ENCODE measurements around the gene ITGAX.
A peak's percentile ranks its signal among the peaks of the same experiment; 100 is the strongest.
"Not testable (repeated sequence)": the region's sequence is repeated elsewhere in the genome, so short reads cannot be mapped to it uniquely, and the experiment has no call there.

The ITGAX gene

GRCh38 chr16:31409433-31409832, 54.5 kb downstream of the ITGAX start:
- DNase-seq (ENCODE audit: low read depth in 2 of 2) = no peak

DNA sequence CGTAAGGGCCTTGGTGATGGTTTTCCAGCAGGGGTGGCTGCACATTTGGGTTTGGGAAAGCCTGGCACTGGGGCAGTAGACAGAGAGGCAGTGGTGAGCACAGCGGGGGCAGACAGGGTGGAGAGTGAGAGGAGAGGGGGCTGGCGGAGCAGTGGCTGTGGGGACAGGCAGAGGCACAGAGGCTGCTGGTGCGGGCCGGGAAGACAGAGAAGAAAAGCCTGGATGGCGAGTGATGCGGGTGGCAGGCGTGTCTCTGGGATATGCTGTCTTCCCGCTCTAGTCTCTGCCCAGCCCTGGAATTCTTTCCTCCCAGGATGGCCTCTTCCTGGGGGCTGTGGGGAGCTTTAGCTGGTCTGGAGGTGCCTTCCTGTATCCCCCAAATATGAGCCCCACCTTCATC, 55.1 kb downstream of the ITGAX start:
- no peak for DNase-seq (ENCODE audit: low read depth in 2 of 2)

- no peak for DNase-seq (ENCODE audit: low read depth in 2 of 2)
Measured at GRCh38 chr16:31411024-31411844, 56.3 kb downstream of the ITGAX start.

GRCh38 chr16:31412750-31413149, 57.8 kb downstream of the ITGAX start:
- no peak for DNase-seq (ENCODE audit: low read depth in 2 of 2)

DNA sequence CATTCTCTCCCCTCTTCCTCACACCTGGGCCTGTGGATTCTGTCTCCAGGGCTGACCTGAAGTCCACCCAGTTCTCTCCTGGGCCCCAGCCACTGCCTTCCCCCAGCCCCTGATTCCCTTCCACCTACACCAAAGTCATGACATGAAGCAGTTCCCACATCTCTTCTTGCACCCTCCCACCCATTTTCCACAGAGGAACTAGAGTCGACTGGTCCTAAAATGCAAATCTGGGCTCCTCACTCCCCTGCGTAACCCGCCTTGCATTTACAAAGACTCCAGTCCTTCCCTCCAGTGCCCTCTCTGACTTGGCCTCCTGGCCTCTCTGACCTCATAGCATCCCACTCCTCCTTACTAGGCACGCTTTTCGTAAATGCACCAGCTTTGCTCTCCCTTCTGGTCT, 58.4 kb downstream of the ITGAX start:
- no peak for DNase-seq (ENCODE audit: low read depth in 2 of 2)

GRCh38 chr16:31413943-31414342, 59.0 kb downstream of the ITGAX start:
- no peak for DNase-seq (ENCODE audit: low read depth in 2 of 2)

DNA sequence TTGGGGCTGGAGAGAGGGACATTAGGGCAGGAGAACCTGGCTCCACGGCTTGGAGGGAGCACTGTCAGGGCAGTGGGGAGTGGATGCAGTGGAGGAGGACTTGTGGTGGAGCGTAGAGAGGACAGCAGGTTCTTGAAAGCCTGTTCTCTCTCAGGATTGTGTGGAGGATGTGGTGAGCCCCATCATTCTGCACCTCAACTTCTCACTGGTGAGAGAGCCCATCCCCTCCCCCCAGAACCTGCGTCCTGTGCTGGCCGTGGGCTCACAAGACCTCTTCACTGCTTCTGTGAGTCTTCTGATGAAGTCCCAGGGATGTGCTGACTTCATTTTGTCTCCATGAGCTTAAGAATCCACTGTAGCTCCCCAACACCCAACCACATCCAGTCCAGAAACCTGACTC, 59.7 kb downstream of the ITGAX start:
- no peak for DNase-seq (ENCODE audit: low read depth in 2 of 2)

DNA sequence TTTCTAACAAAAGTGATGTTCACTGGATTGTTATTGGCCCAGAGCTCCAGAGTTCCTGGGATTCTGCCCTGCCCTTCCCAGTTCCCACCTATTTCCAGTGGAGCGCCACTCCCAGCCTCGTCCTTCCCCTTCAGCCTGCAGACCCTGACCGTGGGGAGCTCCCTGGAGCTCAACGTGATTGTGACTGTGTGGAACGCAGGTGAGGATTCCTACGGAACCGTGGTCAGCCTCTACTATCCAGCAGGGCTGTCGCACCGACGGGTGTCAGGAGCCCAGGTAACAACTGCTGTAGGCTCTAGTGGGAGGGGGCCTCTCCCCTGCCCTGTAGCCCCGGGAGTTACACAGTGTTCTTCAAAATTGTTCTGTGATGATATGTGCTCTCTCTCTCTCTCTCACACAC, 61.4 kb downstream of the ITGAX start:
- DNase-seq (ENCODE audit: low read depth in 2 of 2) = no peak

DNA sequence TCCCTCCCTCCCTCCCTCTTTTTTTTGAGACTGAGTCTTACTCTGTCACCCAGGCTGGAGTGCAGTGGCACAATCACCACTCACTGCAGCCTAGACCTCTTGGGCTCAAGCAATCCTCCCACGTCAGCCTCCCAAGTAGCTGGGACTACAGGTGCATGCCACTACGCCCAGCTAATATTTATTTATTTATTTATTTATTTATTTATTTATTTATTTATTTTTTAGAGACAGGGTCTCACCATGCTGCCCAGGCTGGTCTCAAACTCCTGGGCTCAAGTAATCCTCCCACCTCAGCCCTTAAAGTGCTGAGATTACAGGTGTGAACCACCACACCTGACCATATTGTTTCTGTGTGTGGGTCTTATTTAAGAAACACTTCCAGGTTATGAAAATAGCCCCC, 62.1 kb downstream of the ITGAX start:
- not testable (repeated sequence) for DNase-seq (ENCODE audit: low read depth in 2 of 2)

- DNase-seq (ENCODE audit: low read depth in 2 of 2) = no peak
Measured at GRCh38 chr16:31417916-31418315, 62.9 kb downstream of the ITGAX start.

DNA sequence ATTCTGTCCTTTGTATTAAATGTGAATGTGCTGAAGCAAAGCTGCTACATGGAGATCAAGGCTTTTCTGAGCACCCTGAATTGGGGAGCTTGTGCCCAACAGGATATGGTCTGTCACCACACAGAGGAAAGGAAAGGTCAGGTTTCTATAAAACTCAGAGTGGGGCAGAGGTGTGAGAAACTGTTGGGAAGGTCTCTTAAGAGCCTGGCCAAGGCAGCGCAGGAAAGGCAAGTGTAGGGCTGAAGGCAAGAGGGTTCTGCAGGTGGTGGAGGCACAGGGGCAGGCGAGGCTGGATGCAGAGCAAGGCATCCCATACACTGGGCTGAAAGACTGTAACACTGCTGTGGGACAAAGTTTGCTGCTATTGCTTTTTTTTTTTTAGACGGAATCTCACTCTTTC, 65.1 kb downstream of the ITGAX start:
- no peak for DNase-seq (ENCODE audit: low read depth in 2 of 2)

DNA sequence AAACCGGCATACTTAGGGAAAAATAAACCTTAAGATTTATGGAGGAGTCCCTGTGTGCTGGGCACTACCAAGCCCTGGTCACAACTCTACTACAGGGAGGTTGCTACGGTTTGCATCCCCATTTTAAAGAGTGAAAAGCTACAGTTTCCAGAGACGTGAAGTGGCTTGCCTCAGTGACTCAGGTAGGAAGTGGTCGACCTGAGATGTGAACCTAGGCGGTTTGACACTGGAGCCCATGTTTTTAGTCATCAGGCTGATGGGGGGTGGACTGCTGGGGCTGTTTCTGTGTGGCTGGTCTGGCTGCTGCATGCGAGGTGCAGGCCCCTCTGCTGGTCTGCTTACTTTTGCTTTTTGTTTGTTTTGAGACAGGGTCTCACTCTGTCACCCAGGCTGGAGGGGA, 66.6 kb downstream of the ITGAX start:
- DNase-seq (ENCODE audit: low read depth in 2 of 2) = no peak

- no peak for DNase-seq (ENCODE audit: low read depth in 2 of 2)
Measured at GRCh38 chr16:31423241-31423640, 68.3 kb downstream of the ITGAX start.

GRCh38 chr16:31423801-31424200, 68.8 kb downstream of the ITGAX start:
- no peak for DNase-seq (ENCODE audit: low read depth in 2 of 2)

- peak; percentile 64 to 66 for DNase-seq (ENCODE audit: low read depth in 2 of 2)
Measured at GRCh38 chr16:31427441-31428278, 72.7 kb downstream of the ITGAX start.

DNA sequence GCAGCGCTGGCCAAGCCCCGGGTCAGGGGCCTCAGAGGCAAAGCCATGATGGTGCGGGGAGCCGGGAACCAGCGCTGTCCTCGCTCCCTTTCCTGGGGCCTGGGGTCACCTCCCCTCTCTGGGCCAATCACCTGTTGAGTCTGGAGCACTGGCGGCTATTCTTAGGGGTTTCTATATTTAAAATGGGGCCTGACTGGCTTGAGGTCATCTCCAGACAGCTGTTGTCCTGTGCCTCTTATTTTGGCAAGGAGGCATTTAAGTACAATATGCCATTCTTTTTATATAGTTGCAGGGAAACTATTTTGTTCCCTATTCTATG, 73.3 kb downstream of the ITGAX start, which contains the start of gene COX6A2:
TSS of gene COX6A2 (minus strand) at position 82 of the 319 bp plus-strand sequence. CDS start at position 47, 35 bp downstream.
- DNase-seq (ENCODE audit: low read depth in 2 of 2) = no peak

DNA sequence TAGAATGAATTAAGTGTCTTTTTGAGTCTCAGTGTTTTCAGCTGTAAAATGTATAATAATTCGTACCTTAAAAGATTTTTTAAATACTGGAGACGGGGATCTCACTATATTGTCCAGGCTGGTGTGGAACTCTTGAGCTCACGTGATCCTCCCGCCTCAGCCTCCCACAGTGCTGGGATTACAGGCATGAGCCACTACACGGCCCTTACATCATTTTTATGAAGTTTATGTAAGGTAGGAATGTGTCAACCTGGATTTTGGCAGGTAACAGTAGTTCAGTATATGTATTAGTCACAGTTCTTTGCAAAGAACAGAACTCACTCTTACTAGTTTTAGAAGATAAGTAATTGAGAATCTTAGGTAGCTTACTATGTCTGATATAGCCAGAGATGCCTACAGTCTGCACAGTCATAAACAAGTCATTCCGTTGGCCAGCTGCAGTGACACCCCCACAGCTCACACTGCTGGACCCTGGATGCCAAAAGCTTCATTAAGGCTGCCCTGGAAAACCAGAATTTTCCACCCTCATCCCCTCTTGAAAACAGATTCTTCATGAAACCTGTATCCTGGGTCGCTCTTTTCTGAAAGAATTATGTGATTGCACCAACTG, 73.8 kb downstream of the ITGAX start:
- DNase-seq (ENCODE audit: low read depth in 2 of 2) = no peak

DNA sequence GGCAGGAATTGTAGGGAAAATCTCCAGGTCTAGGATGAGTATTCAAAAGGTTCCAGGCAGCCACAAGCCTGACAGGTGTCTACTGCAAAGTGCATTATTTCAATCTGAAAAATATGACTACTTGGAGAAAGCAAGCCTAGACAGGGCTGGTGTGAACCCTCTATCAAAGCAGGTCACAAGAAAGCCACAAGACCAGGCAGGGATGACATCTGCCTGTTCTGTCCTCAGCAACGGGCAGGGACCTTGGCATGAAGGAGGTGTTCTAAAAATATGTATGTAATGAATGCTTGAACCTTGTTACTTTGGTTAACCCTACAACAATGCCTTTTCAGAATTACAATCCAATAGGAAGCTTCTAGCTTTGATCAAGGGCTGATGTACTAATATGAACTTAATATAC, 74.3 kb downstream of the ITGAX start:
- DNase-seq (ENCODE audit: low read depth in 2 of 2) = no peak

DNA sequence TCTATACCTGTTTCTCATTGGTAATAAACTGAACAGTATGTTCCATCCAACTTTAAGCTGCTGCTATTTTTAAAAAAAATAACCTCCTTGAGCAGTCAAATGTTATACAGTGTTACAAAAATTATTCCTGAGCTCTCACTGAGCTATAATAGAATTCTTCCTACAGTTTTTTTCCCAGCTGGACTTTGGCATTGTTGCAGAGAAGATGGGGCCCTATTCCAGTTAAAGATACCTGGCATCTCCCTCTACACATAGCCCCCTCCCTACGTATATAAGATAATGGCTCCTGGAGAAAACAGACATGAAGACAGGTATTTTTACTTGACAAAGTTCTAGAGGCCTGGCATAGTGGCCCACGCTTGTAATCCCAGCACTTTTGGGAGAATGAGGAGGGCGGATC, 74.8 kb downstream of the ITGAX start:
- no peak for DNase-seq (ENCODE audit: low read depth in 2 of 2)

DNA sequence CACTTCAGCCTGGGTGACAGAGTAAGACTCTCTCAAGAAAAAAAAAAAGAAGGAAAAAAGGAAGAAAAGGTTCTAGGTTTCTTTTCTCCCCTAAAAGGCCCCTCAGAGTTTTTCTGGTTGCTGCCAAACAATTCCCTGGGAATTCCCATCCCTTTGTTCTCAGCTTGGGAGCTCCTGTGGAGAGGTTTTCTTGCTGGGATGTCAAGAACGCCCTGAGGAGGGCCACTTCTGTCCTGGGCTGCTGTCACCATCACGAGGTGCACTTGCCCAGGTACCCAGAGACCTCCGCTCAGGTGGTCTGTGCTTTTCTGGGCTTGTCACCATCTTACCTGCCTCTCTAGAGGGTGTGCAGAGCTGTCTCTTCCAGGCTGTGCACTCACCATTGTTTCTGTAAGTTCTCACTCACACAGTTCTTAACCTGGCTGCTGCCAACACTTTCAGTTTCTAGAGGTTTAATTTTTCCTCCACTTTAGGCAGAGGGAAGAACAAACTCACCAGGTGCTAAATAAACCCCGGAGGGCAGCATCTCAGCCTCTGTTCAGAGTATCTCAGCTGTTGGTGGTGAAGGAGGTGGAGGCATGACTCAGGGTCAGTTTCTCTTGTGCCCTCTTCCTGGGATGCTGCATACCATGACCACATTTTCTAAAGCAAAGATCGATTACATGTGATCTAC, 75.5 kb downstream of the ITGAX start:
- DNase-seq (ENCODE audit: low read depth in 2 of 2) = no peak

All from stimulated activated CD4-positive, alpha-beta T cell treated with anti-CD3 and anti-CD28 coated beads, Interleukin-1b, Interleukin-23, amount 100 ng/mL, for 4 hours (primary cell).